ENCODE results near the gene C10orf62. TPM values are rescaled to one million over a fixed set of nuclear protein-coding genes. Genes with fewer than 3 reads are reported as not detected.
A peak's percentile ranks its signal among the peaks of the same experiment; 100 is the strongest.

The C10orf62 gene
- total RNA-seq: not detected

GRCh38 chr10:97589479-97589878, at the start of gene C10orf62:
TSS of gene C10orf62 (plus strand) at chr10:97589721. CDS start at chr10:97589898, 177 bp downstream.
- H3K9me3 Mint-ChIP-seq: no peaks in the 10 kb centered on the region
- H3K27ac Mint-ChIP-seq: no peak within 1 kb of the TSS
- H3K36me3 Mint-ChIP-seq (ENCODE audit: low read depth): no peaks in the 10 kb centered on the region
- CTCF ChIA-PET: interaction anchor here (1.1 kb wide), 1 partner anchor 18 kb away, joined by 3 read pairs; no protein-coding TSS in a partner anchor
- intact Hi-C loops (cut with micrococcal nuclease): no loop called here
- H3K27me3 Mint-ChIP-seq (ENCODE audit: low read depth): no peaks in the 10 kb centered on the region
- no peaks in the 10 kb centered on the region for H3K4me1 Mint-ChIP-seq (ENCODE audit: low read depth)
- DNase-seq: no peak
- H3K4me3 Mint-ChIP-seq: no peak within 1 kb of the TSS

DNA sequence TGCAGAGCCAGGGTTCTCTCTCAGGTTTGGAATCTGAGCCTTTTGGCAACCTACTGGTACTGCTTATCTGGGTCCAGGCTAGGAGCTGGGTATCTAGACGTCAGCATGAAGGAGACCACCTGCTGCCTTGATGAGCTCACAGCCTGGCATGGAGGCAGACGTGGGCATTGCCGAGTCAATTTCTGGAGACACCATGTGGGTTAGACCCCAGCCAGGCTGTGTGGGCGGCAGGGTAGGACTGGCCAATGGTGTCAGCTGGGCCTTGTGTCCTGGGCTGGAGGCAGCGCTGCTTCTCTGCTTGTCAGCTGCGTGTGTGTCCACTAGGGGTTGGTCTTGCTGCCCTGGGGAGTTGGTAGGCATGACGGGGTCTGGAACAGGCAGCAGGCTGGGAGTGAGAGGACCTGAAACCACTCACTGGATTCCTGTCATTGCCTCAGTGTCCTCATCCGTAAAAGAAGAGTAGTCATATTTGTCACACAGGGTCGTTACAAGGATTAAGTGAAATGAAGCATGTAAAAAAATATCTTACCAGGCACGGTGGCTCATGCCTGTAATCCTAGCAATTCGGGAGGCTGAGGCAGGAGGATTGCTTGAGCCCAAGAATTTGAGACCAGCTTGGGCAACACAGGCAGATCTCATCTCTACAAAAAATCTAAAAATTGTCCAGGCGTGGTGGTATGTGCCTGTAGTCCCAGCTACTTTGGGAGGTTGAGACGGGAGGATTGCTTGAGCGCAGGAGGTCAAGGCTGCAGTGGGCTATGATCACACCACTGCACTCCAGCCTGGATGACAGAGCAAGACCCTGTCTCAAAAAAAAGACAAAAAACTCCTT, 48.6 kb upstream of the C10orf62 start:
- no peak for DNase-seq
- Mint-ChIP-seq H3K9me3 (no peaks in the 10 kb centered on the region), H3K4me1 (ENCODE audit: low read depth) (peaks cover 23% of the 10 kb centered on the region), H3K27me3 (ENCODE audit: low read depth) (no peaks in the 10 kb centered on the region), H3K36me3 (ENCODE audit: low read depth) (no peaks in the 10 kb centered on the region), H3K4me3 (no peak overlapping the region), H3K27ac (no peak overlapping the region)
- CTCF ChIA-PET: interaction anchor here (0.6 to 8.6 kb wide), 4 partner anchors 11 to 196 kb away, joined by 3 to 148 read pairs (median 18); no protein-coding TSS in a partner anchor
- intact Hi-C loops (cut with micrococcal nuclease): no loop called here

GRCh38 chr10:97542169-97543024, 47.1 kb upstream of the C10orf62 start:
- no peak overlapping the region for H3K4me3 Mint-ChIP-seq
- no peaks in the 10 kb centered on the region for H3K36me3 Mint-ChIP-seq (ENCODE audit: low read depth)
- H3K4me1 Mint-ChIP-seq (ENCODE audit: low read depth): peaks cover 23% of the 10 kb centered on the region
- intact Hi-C loops (cut with micrococcal nuclease): loop anchor here (1.0 to 2.0 kb wide), 3 partner anchors 19 to 136 kb away; partner anchors contain the start of genes MMS19 and UBTD1
- CTCF ChIA-PET: interaction anchor here (0.9 to 2.6 kb wide), 2 partner anchors 8 to 10 kb away, joined by 3 to 27 read pairs; no protein-coding TSS in a partner anchor
- no peaks in the 10 kb centered on the region for H3K27me3 Mint-ChIP-seq (ENCODE audit: low read depth)
- no peaks in the 10 kb centered on the region for H3K9me3 Mint-ChIP-seq
- H3K27ac Mint-ChIP-seq: peak overlapping the region; percentile 32
- peak; percentile 78 for DNase-seq

DNA sequence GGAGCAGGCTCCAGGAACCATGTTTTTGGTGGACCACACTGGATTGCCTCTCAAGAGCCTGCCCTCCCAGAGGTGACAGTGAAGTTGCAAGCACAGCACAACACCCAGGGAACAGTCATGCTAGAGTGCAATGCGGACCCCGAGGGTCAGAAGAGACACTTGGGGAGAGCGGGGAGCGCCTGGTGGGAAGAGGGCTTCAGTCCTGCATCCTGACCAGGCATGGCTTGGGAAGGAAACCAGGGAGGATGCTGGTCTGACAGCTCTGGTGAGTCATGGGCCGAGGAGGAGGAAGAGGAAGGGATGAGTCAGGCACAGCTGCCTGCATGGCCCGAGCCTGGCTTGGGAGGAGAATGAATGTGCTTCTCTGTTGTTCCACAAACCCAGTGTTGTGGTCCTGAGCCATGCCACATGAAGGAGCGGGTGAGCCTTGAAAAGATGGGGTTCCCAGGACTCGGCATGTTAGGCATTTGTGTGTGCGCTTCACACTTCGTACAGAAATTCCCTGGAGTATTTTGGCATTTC, 46.4 kb upstream of the C10orf62 start:
- Mint-ChIP-seq H3K9me3 (no peaks in the 10 kb centered on the region), H3K4me3 (no peak overlapping the region), H3K27ac (peak overlapping the region; percentile 68), H3K27me3 (ENCODE audit: low read depth) (no peaks in the 10 kb centered on the region), H3K4me1 (ENCODE audit: low read depth) (peaks cover 23% of the 10 kb centered on the region), H3K36me3 (ENCODE audit: low read depth) (no peaks in the 10 kb centered on the region)
- CTCF ChIA-PET: interaction anchor here (0.9 to 2.6 kb wide), 2 partner anchors 9 to 10 kb away, joined by 3 to 27 read pairs; no protein-coding TSS in a partner anchor
- intact Hi-C loops (cut with micrococcal nuclease): loop anchor here (1.0 to 2.0 kb wide), 3 partner anchors 18 to 136 kb away; partner anchors contain the start of genes MMS19 and UBTD1
- DNase-seq: peak; percentile 86

DNA sequence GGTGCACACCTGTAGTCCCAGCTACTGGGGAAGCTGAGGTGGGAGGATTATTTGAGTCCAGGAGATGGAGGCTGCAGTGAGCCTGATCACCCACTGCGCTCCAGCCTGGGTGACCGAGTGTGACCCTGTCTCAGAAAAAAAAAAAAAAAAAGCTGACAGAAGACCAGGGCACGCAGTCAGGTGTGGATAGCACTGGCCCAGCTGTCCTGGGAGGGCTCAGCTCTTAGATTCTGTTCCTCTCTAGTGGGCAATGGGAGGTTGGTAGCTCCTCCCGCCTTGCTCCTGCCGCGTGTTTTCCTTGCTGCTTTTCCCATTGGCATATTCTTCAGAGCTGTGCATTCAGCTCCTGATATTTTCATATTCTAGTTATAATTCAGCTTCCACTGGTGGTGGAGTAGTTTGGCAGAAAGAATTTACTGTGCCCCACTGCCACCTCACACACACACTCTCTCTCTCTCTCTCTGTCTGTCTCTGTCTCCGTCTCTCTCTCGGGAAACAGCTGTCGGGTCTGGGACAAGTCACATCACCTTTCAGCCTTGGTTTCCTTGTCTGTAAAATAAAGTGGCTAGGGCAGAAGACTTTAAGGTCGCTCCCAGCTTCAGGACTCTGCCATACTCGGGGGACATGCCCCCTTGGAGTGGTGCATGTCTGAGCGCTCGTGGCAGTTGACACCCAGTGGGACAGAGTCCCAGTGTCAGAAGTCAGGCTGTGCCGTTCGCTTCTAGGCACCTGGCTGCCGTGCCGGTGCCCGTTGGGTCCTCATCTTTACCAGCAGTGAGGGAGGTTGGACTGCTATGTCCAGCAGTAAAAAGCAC, 42.9 kb upstream of the C10orf62 start:
- Mint-ChIP-seq H3K4me1 (ENCODE audit: low read depth) (peaks cover 22% of the 10 kb centered on the region), H3K27me3 (ENCODE audit: low read depth) (no peaks in the 10 kb centered on the region), H3K4me3 (no peak overlapping the region), H3K9me3 (no peaks in the 10 kb centered on the region), H3K27ac (no peak overlapping the region), H3K36me3 (ENCODE audit: low read depth) (no peaks in the 10 kb centered on the region)
- no peak for DNase-seq
- CTCF ChIA-PET: interaction anchor here (0.8 to 1.8 kb wide), 4 partner anchors 8 to 12 kb away, joined by 3 to 10 read pairs (median 4); no protein-coding TSS in a partner anchor
- intact Hi-C loops (cut with micrococcal nuclease): no loop called here

GRCh38 chr10:97547271-97547600, 42.3 kb upstream of the C10orf62 start:
- Mint-ChIP-seq H3K9me3 (no peaks in the 10 kb centered on the region), H3K36me3 (ENCODE audit: low read depth) (no peaks in the 10 kb centered on the region), H3K27me3 (ENCODE audit: low read depth) (no peaks in the 10 kb centered on the region), H3K4me3 (no peak overlapping the region), H3K4me1 (ENCODE audit: low read depth) (peaks cover 16% of the 10 kb centered on the region), H3K27ac (no peak overlapping the region)
- DNase-seq: no peak
- intact Hi-C loops (cut with micrococcal nuclease): no loop called here
- CTCF ChIA-PET: no interaction called here

DNA sequence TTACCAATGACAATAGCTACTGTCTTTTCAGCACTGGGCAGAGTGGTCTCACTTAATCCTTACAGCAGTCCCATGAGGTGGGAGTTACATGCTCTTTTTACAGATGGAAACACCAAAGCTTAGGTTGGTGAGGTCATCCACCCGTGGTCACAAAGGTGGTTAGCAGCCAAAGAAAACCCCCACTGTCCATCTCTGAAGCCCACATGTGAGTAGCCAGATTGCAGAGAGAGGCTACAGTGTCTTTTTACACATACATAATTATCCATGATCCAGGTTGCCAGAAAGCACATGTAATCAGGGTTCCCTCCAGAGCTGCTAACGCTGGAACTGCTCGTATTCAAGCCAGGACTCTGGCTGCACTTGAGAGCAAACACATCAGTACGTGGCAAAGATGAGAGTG, 41.6 kb upstream of the C10orf62 start:
- H3K4me3 Mint-ChIP-seq: no peak overlapping the region
- H3K9me3 Mint-ChIP-seq: no peaks in the 10 kb centered on the region
- no peaks in the 10 kb centered on the region for H3K27me3 Mint-ChIP-seq (ENCODE audit: low read depth)
- CTCF ChIA-PET: interaction anchor here (0.6 to 7.8 kb wide), 3 partner anchors 12 to 128 kb away, joined by 3 to 148 read pairs (median 4); partner anchors contain the start of gene UBTD1
- intact Hi-C loops (cut with micrococcal nuclease): no loop called here
- no peak for DNase-seq
- peaks cover 9% of the 10 kb centered on the region for H3K4me1 Mint-ChIP-seq (ENCODE audit: low read depth)
- no peak overlapping the region for H3K27ac Mint-ChIP-seq
- no peaks in the 10 kb centered on the region for H3K36me3 Mint-ChIP-seq (ENCODE audit: low read depth)

DNA sequence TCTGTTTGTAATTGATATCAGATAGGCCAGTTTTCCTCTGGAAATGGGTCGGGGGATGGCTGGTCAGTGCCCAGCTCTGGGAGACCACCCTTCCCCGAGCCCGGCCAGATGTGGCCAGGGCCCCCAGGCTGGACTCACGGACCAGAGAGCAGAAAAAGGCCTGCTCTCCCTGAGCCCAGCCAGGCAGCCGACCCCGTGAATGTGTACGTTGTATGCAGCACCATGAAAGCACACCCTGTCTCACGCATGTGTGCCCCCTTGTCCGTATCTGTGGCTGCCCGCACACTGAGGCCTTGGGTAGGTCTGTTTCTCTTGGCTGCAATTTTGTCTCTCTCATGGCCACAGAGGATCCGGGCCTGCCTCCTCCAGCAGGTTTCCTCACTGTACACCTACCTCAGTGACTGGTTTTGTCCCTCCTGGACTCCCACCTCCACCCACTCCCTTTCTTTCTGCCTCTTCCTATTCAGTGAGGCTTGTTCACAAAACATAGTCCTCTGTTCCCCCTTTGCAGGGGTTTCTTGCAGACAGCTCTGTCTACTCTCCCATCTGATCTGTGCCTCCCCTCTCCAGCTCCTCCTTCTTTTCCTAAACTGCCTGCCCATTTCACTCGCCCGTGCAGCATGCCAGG, 40.6 kb upstream of the C10orf62 start:
- peaks cover 2% of the 10 kb centered on the region for H3K4me1 Mint-ChIP-seq (ENCODE audit: low read depth)
- no peak overlapping the region for H3K4me3 Mint-ChIP-seq
- no peak overlapping the region for H3K27ac Mint-ChIP-seq
- intact Hi-C loops (cut with micrococcal nuclease): no loop called here
- no peaks in the 10 kb centered on the region for H3K36me3 Mint-ChIP-seq (ENCODE audit: low read depth)
- H3K27me3 Mint-ChIP-seq (ENCODE audit: low read depth): no peaks in the 10 kb centered on the region
- CTCF ChIA-PET: interaction anchor here (7.8 kb wide), 1 partner anchor 13 kb away, joined by 148 read pairs; no protein-coding TSS in a partner anchor
- H3K9me3 Mint-ChIP-seq: no peaks in the 10 kb centered on the region
- DNase-seq: no peak

DNA sequence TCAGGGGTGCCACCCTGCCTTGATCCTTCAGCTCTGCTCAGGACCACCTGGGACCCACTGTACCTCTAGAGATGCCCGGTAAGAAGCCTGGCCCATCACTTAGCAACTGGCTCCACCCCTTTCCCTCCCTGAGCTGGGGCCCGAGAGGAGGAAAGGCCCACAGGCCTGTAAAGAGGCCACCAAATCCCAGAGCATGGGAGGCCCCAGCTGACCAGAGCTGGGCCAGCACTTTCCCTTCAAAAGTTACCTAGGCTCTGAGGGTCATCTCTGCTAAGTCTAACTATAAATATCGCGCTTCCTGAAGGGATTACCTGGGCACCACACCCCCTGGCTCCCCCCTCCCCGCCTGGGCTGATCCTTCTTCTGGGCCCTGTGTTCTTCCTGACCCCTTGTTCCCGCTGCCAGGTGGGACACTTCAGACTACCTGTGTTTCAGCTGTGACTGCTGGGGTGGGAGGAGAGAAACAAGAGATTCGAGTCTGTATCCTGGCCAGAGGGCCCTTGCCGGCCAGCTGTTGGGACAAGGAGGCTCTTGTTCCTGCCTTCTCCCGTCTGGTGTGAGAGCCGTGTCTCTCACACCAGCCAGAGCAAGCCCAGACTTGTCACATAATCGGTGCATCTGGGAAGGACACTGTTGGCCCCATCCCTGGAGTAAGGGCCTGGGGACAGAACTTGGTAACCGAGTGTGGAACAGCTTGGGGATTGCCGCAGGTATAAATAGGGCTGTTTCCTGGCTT, 39.8 kb upstream of the C10orf62 start:
- no peaks in the 10 kb centered on the region for H3K9me3 Mint-ChIP-seq
- no peaks in the 10 kb centered on the region for H3K36me3 Mint-ChIP-seq (ENCODE audit: low read depth)
- H3K4me1 Mint-ChIP-seq (ENCODE audit: low read depth): peaks cover 2% of the 10 kb centered on the region
- DNase-seq: no peak
- intact Hi-C loops (cut with micrococcal nuclease): no loop called here
- peak overlapping the region; percentile 61 for H3K27ac Mint-ChIP-seq
- H3K4me3 Mint-ChIP-seq: no peak overlapping the region
- CTCF ChIA-PET: interaction anchor here (5.4 to 7.8 kb wide), 2 partner anchors 8 to 13 kb away, joined by 27 to 148 read pairs; no protein-coding TSS in a partner anchor
- H3K27me3 Mint-ChIP-seq (ENCODE audit: low read depth): no peaks in the 10 kb centered on the region

- Mint-ChIP-seq H3K27ac (no peak overlapping the region), H3K27me3 (ENCODE audit: low read depth) (no peaks in the 10 kb centered on the region)
- intact Hi-C loops (cut with micrococcal nuclease): no loop called here
Observed at GRCh38 chr10:97550336-97551149, 39.0 kb upstream of the C10orf62 start.

More at GRCh38 chr10:97550336-97551149, 39.0 kb upstream of the C10orf62 start:
- DNase-seq: no peak
- CTCF ChIA-PET: interaction anchor here (4.6 to 7.8 kb wide), 3 partner anchors 9 to 85 kb away, joined by 27 to 148 read pairs (median 63); no protein-coding TSS in a partner anchor
- Mint-ChIP-seq H3K4me1 (ENCODE audit: low read depth) (peaks cover 2% of the 10 kb centered on the region), H3K4me3 (no peak overlapping the region), H3K36me3 (ENCODE audit: low read depth) (no peaks in the 10 kb centered on the region), H3K9me3 (no peaks in the 10 kb centered on the region)

Data from activated naive CD4-positive, alpha-beta T cell treated with anti-CD3 and anti-CD28 coated beads for 36 hours (primary cell).